GM18873 (cell line): ENCODE results near the gene RBMS3.
"Not testable (repeated sequence)": the region's sequence is repeated elsewhere in the genome, so short reads cannot be mapped to it uniquely, and the experiment has no call there.

ENCODE experiments used
- ATAC-seq: cut with Tn5 transposase; IDR thresholded peaks from one replicate; pipeline ENCODE4 v1.9.1; 2021; ENCODE audit warnings: mild to moderate bottlenecking, moderate library complexity, moderate number of reproducible peaks; ENCODE audit not compliant: unreplicated experiment, low FRiP score

The RBMS3 gene

GRCh38 chr3:30035935-30036567 is 755.2 kb downstream of the RBMS3 start:
- no peak for ATAC-seq

GRCh38 chr3:30040126-30040525 is 759.3 kb downstream of the RBMS3 start:
- ATAC-seq = no peak

GRCh38 chr3:30041481-30041880 is 760.6 kb downstream of the RBMS3 start:
- not testable (repeated sequence) for ATAC-seq

- no peak for ATAC-seq
Measured at GRCh38 chr3:30042274-30042859, 761.5 kb downstream of the RBMS3 start.

GRCh38 chr3:30042916-30043555 is 762.2 kb downstream of the RBMS3 start:
- no peak for ATAC-seq

GRCh38 chr3:30044515-30044914 is 763.6 kb downstream of the RBMS3 start:
- ATAC-seq = no peak

GRCh38 chr3:30048431-30048830 is 767.6 kb downstream of the RBMS3 start:
- no peak for ATAC-seq

GRCh38 chr3:30050116-30050515 is 769.2 kb downstream of the RBMS3 start:
- not testable (repeated sequence) for ATAC-seq

- ATAC-seq = no peak
Measured at GRCh38 chr3:30059240-30059639, 778.4 kb downstream of the RBMS3 start.
